Smooth muscle cell (in vitro differentiated cells): ENCODE results near the gene PIGN. TPM values are rescaled to one million over a fixed set of nuclear protein-coding genes. Genes with fewer than 3 reads are reported as not detected.
A peak's percentile ranks its signal among the peaks of the same experiment; 100 is the strongest.

Source experiments
- DNase-seq: peaks from one replicate; lab custom pipeline; 2025; ENCODE audit not compliant: unreplicated experiment; lab: John Stamatoyannopoulos, UW
- H2AFZ ChIP-seq: fragments of 200-600 bp; sonication (generic); 2 replicates; pipeline ENCODE4 v1.6.0; 2016; ENCODE audit warnings: antibody characterized with exemption, low read depth, mild to moderate bottlenecking
- H3F3A ChIP-seq: fragments of 200-600 bp; sonication (generic); 2 replicates; pipeline ENCODE4 v1.6.0; 2017; ENCODE audit warnings: antibody characterized with exemption, low read depth
- H3K27ac ChIP-seq: fragments of 200-600 bp; sonication (generic); 2 replicates; pipeline ENCODE4 v1.5.1; 2016; ENCODE audit warnings: low read depth, mild to moderate bottlenecking
- H3K27me3 ChIP-seq: fragments of 200-600 bp; sonication (generic); 2 replicates; pipeline ENCODE4 v1.6.1; 2016; ENCODE audit warnings: low read depth, mild to moderate bottlenecking
- H3K36me3 ChIP-seq: fragments of 200-600 bp; sonication (generic); 2 replicates; pipeline ENCODE4 v1.5.1; 2016; ENCODE audit warnings: low read depth
- H3K4me1 ChIP-seq: fragments of 200-600 bp; sonication (generic); 2 replicates; pipeline ENCODE4 v1.5.1; 2016; ENCODE audit warnings: low read depth
- H3K4me2 ChIP-seq: fragments of 200-600 bp; sonication (generic); 2 replicates; pipeline ENCODE4 v1.6.0; 2016; ENCODE audit warnings: mild to moderate bottlenecking
- H3K4me3 ChIP-seq: fragments of 200-600 bp; sonication (generic); 2 replicates; pipeline ENCODE4 v1.5.1; 2016; ENCODE audit warnings: mild to moderate bottlenecking
- H3K79me2 ChIP-seq: fragments of 200-600 bp; sonication (generic); 2 replicates; pipeline ENCODE4 v1.6.0; 2016; ENCODE audit warnings: low read depth, mild to moderate bottlenecking
- H3K9ac ChIP-seq: fragments of 200-600 bp; sonication (generic); 2 replicates; pipeline ENCODE4 v1.6.0; 2016; ENCODE audit warnings: low read depth
- H3K9me3 ChIP-seq: fragments of 200-600 bp; sonication (generic); replicated peaks from 2 replicates; pipeline ENCODE4 v1.5.1; 2016; ENCODE audit warnings: low read depth
- H4K20me1 ChIP-seq: fragments of 200-600 bp; sonication (generic); 2 replicates; pipeline ENCODE4 v1.6.0; 2016; ENCODE audit warnings: low read depth
- WGBS: methylation state at CpG from one replicate; pipeline ENCODE4 v1.1.7; 2016; ENCODE audit warnings: low lambda C conversion rate; 5-methylcytosine and 5-hydroxymethylcytosine counted together
- polyA plus RNA-seq: library from polyadenylated mRNA; unstranded; fragments of >200 nt; fragmentation: Nextera tagmentation; extraction: Ambion mirVana; gene quantifications from 2 replicates; pipeline ENCODE4 v1.2.1, GENCODE V29; 2016
- total RNA-seq: library from RNA; depleted of rRNA; stranded (reverse); fragments of >200 nt; gene quantifications from 2 replicates; pipeline ENCODE4 v1.2.3, GENCODE V29; 2014
- TF ChIP-seq, protein P1 (sequence below): fragments of 200-600 bp; sonication (generic); IDR thresholded peaks from 2 replicates; pipeline ENCODE4 v1.5.1; 2017; ENCODE audit warnings: borderline replicate concordance, mild to moderate bottlenecking, antibody characterized with exemption; ENCODE audit not compliant: insufficient read depth, poor library complexity, severe bottlenecking

Gene PIGN, protein sequence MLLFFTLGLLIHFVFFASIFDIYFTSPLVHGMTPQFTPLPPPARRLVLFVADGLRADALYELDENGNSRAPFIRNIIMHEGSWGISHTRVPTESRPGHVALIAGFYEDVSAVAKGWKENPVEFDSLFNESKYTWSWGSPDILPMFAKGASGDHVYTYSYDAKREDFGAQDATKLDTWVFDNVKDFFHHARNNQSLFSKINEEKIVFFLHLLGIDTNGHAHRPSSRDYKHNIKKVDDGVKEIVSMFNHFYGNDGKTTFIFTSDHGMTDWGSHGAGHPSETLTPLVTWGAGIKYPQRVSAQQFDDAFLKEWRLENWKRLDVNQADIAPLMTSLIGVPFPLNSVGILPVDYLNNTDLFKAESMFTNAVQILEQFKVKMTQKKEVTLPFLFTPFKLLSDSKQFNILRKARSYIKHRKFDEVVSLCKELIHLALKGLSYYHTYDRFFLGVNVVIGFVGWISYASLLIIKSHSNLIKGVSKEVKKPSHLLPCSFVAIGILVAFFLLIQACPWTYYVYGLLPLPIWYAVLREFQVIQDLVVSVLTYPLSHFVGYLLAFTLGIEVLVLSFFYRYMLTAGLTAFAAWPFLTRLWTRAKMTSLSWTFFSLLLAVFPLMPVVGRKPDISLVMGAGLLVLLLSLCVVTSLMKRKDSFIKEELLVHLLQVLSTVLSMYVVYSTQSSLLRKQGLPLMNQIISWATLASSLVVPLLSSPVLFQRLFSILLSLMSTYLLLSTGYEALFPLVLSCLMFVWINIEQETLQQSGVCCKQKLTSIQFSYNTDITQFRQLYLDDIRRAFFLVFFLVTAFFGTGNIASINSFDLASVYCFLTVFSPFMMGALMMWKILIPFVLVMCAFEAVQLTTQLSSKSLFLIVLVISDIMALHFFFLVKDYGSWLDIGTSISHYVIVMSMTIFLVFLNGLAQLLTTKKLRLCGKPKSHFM
- total RNA-seq (26.6 and 31.8 TPM in 2 replicates), polyA plus RNA-seq (10.1 and 14.3 TPM in 2 replicates)

DNA sequence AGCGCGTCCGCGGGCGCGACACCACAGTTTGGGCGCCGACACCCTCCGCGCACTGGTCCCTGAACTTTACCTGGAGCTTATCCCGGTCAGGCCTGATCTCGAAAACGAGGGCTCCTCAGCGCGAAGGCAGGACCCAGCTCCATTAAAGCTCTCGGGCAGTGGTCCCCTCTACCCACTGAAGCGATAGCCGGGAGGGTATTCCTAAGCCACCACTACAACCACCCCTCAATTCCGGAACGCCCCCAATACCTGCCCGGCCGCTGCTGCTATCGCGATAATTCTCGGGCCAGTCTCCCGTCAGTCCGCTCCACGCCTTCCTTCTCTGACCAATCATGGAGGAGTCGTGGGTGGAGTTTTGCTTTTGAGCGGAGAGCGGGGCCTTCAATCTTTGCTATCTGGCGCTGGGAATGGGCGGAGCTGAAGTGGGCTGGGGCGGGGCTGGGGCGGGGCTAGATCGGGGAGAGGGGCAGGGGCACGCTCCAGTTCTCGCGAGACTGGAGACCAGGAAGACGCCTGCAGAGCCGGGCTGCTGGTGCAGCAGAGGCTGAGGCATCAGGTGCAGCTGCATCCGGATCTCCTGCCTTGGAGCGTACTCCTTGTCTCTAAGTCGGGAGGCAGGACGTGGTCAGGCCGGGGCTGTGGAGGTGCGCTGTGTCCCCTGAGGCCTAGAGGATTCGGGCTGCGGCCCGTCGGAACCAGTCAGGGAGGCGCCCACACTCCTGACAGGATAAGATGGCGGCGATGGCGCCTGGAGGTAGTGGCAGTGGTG, at the start of gene PIGN, which contains the start of gene RELCH:
PIGN (minus strand) TSS at position 283 of the 769 bp plus-strand sequence. CDS start 25,703 bp downstream, outside the sequence.
RELCH (plus strand) TSS at position 482 of the 769 bp plus-strand sequence; CDS start at position 733, 251 bp downstream.
- Histone ChIP-seq H3K9ac (peak within 1 kb of the TSS; percentile 84), H3K27ac (peak within 1 kb of the TSS; percentile 56), H3K27me3 (no peaks in the 10 kb centered on the region), H2AFZ (peak within 1 kb of the TSS; percentile 99), H3K4me1 (peaks cover 16% of the 10 kb centered on the region), H3K4me2 (peak within 1 kb of the TSS; percentile 96), H4K20me1 (peaks cover 39% of the 10 kb centered on the region), H3F3A (peaks cover 6% of the 10 kb centered on the region), H3K79me2 (peaks cover 44% of the 10 kb centered on the region), H3K36me3 (no peaks in the 10 kb centered on the region), H3K9me3 (no peaks in the 10 kb centered on the region), H3K4me3 (peak within 1 kb of the TSS; percentile 96)
- WGBS, result 0% methylated on average over 55 of the region's 55 CpGs
- DNase-seq, result peak; percentile 88
- TF ChIP-seq, protein P1, sequence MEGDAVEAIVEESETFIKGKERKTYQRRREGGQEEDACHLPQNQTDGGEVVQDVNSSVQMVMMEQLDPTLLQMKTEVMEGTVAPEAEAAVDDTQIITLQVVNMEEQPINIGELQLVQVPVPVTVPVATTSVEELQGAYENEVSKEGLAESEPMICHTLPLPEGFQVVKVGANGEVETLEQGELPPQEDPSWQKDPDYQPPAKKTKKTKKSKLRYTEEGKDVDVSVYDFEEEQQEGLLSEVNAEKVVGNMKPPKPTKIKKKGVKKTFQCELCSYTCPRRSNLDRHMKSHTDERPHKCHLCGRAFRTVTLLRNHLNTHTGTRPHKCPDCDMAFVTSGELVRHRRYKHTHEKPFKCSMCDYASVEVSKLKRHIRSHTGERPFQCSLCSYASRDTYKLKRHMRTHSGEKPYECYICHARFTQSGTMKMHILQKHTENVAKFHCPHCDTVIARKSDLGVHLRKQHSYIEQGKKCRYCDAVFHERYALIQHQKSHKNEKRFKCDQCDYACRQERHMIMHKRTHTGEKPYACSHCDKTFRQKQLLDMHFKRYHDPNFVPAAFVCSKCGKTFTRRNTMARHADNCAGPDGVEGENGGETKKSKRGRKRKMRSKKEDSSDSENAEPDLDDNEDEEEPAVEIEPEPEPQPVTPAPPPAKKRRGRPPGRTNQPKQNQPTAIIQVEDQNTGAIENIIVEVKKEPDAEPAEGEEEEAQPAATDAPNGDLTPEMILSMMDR, result no peak

DNA sequence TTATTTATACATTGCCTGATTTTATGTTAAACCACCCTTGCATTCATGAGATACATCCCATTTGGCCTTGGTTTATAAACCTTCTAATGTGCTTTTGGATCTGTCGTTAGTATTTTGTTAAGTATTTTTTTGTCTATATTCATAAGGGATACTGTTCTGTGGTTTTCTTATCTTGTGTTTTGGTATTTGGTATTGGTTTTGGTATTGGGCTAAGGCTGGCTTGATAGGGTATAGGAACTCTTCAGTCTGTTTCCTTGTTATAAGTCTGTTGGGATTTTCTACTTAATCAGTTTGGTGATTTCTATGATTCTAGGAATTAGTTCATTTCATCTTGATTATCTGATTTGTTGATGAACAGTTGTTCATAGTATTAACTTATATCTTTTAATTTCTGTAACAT, 49.4 kb upstream of the PIGN start:
- DNase-seq, result no peak
- Histone ChIP-seq H3K36me3 (no peaks in the 10 kb centered on the region), H3K9ac (no peak overlapping the region), H3K27me3 (no peaks in the 10 kb centered on the region), H3K27ac (no peak overlapping the region), H3K4me1 (no peaks in the 10 kb centered on the region), H3F3A (no peaks in the 10 kb centered on the region), H3K9me3 (no peaks in the 10 kb centered on the region), H3K4me2 (no peak overlapping the region), H3K79me2 (no peaks in the 10 kb centered on the region), H4K20me1 (no peaks in the 10 kb centered on the region), H3K4me3 (no peak overlapping the region), H2AFZ (no peak overlapping the region)
- TF ChIP-seq, protein P1, result no peak
- WGBS, result 95% methylated on average over 1 of the region's 1 CpG

DNA sequence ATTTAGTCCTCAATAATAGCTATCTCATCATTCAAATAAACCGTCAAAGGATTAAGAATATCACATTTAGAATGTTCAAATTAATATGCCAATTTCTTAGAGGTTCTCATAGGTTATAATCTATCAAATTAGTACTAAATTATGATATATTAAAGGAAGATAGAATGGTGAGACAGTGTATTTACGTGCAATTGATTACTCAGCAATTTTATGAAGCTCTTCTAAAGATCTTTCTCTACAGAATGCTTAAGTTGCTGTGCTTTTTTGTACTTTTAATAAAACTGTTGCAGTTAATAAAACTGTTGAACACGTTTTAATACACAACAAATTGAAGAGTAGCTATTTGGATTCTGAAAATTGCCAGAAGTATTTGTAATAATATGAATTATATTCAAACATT, 39.2 kb upstream of the PIGN start:
- H4K20me1 ChIP-seq, result no peaks in the 10 kb centered on the region
- H3K79me2 ChIP-seq, result no peaks in the 10 kb centered on the region
- no peaks in the 10 kb centered on the region for H3K27me3 ChIP-seq
- 94% methylated on average over 3 of the region's 3 CpGs for WGBS
- peaks cover 31% of the 10 kb centered on the region for H3K36me3 ChIP-seq
- H3K4me1 ChIP-seq, result no peaks in the 10 kb centered on the region
- H3K4me2 ChIP-seq, result no peak overlapping the region
- no peak overlapping the region for H2AFZ ChIP-seq
- no peak overlapping the region for H3K9ac ChIP-seq
- H3K27ac ChIP-seq, result no peak overlapping the region
- no peak overlapping the region for H3K4me3 ChIP-seq
- TF ChIP-seq, protein P1, result no peak
- H3K9me3 ChIP-seq, result no peaks in the 10 kb centered on the region
- H3F3A ChIP-seq, result no peaks in the 10 kb centered on the region
- no peak for DNase-seq
